ENCODE data around the gene SHPK. TPM values are rescaled to one million over a fixed set of nuclear protein-coding genes. Genes with fewer than 3 reads are reported as not detected.
"Not testable (repeated sequence)": the region's sequence is repeated elsewhere in the genome, so short reads cannot be mapped to it uniquely, and the experiment has no call there.

The SHPK gene
- total and polyA plus RNA-seq, 8 donors, result 7.4 to 10.5 (median 8.8) TPM

- H3K27me3 ChIP-seq, result no peaks in the 10 kb centered on the region
- peaks cover 0 to 16% (median 0%) of the 10 kb centered on the region in 3 donors for H3K36me3 ChIP-seq
- no peak overlapping the region for H3K4me3 ChIP-seq
- no peak for ATAC-seq
- WGBS, 2 donors, result 95% methylated on average over 34 to 36 of the region's 36 CpGs
- DNase-seq, result peak in 1 of 6 donors; percentile 47
- H3K4me1 ChIP-seq, result no peaks in the 10 kb centered on the region
- TF ChIP-seq CTCF (IDR thresholded peaks at IDR 0.05), result no peak
- FAIRE-seq, result no peak
- H3K27ac ChIP-seq, result no peak overlapping the region
- H3K9me3 ChIP-seq, result no peaks in the 10 kb centered on the region
- intact Hi-C loops (cut with DNase I), result no loop called here
Measured at GRCh38 chr17:3571043-3571900, 64.8 kb downstream of the SHPK start.

GRCh38 chr17:3569534-3570137 lies 66.4 kb downstream of the SHPK start:
- Histone ChIP-seq H3K27me3 (no peaks in the 10 kb centered on the region), H3K36me3 (peaks cover 0 to 16% (median 0%) of the 10 kb centered on the region in 3 donors), H3K4me1 (no peaks in the 10 kb centered on the region), H3K9me3 (no peaks in the 10 kb centered on the region), H3K27ac (no peak overlapping the region), H3K4me3 (no peak overlapping the region)
- ATAC-seq (no peak), FAIRE-seq (no peak), DNase-seq (no peak)
- intact Hi-C loops (cut with DNase I), result no loop called here
- no peak for TF ChIP-seq CTCF (IDR thresholded peaks at IDR 0.05)
- 94 to 98% methylated on average over 9 of the region's 9 CpGs for WGBS, 2 donors

GRCh38 chr17:3566551-3566950 lies 69.5 kb downstream of the SHPK start:
- no peak for FAIRE-seq
- intact Hi-C loops (cut with DNase I), result no loop called here

GRCh38 chr17:3565143-3565542 lies 70.9 kb downstream of the SHPK start:
- no peaks in the 10 kb centered on the region for H3K36me3 ChIP-seq
- TF ChIP-seq CTCF (IDR thresholded peaks at IDR 0.05), result no peak
- FAIRE-seq (no peak), DNase-seq (no peak), ATAC-seq (no peak)
- no peaks in the 10 kb centered on the region for H3K9me3 ChIP-seq
- intact Hi-C loops (cut with DNase I), result no loop called here
- no peak overlapping the region for H3K4me3 ChIP-seq
- WGBS, 2 donors, result 95 to 96% methylated on average over 4 of the region's 4 CpGs
- no peaks in the 10 kb centered on the region for H3K27me3 ChIP-seq
- H3K27ac ChIP-seq, result no peak overlapping the region
- H3K4me1 ChIP-seq, result no peaks in the 10 kb centered on the region

More at GRCh38 chr17:3566551-3566950, 69.5 kb downstream of the SHPK start:
- H3K9me3 ChIP-seq, result no peaks in the 10 kb centered on the region
- DNase-seq (no peak), ATAC-seq (no peak)
- no peaks in the 10 kb centered on the region for H3K27me3 ChIP-seq
- H3K4me3 ChIP-seq, result no peak overlapping the region
- 93 to 95% methylated on average over 12 of the region's 12 CpGs for WGBS, 2 donors
- TF ChIP-seq CTCF (IDR thresholded peaks at IDR 0.05), result no peak
- H3K4me1 ChIP-seq, result no peaks in the 10 kb centered on the region
- H3K27ac ChIP-seq, result no peak overlapping the region
- H3K36me3 ChIP-seq, result peaks cover 0 to 8% (median 0%) of the 10 kb centered on the region in 3 donors

GRCh38 chr17:3564241-3564640 lies 71.8 kb downstream of the SHPK start:
- H3K36me3 ChIP-seq; H3K9me3 ChIP-seq; ATAC-seq; H3K27me3 ChIP-seq; intact Hi-C loops (cut with DNase I); H3K27ac ChIP-seq; DNase-seq; H3K4me1 ChIP-seq; FAIRE-seq; H3K4me3 ChIP-seq: not testable (repeated sequence)
- WGBS, 2 donors, result 97 to 99% methylated on average over 22 to 28 of the region's 28 CpGs

All from pancreas (tissue), 10 donors.